Neural cell (in vitro differentiated cells): ENCODE data around the gene PRKD1. TPM values are rescaled to one million over a fixed set of nuclear protein-coding genes. Genes with fewer than 3 reads are reported as not detected.

Experiments
- H2AFZ ChIP-seq: fragments of 200-600, 300-800 bp; sonication (generic), shearing (Covaris generic); 2 replicates; pipeline ENCODE4 v1.6.0; 2014; ENCODE audit warnings: low read depth, mild to moderate bottlenecking, antibody characterized with exemption, low read length, moderate library complexity
- H3F3A ChIP-seq: fragments of 200-600 bp; shearing (Covaris generic); 2 replicates; pipeline ENCODE4 v1.6.1; 2016; ENCODE audit warnings: mild to moderate bottlenecking, moderate library complexity, mixed read lengths, antibody characterized with exemption, low read length; ENCODE audit not compliant: insufficient read depth, poor library complexity, severe bottlenecking
- H3K27ac ChIP-seq: fragments of 200-600, 300-800 bp; sonication (generic), shearing (Covaris generic); 2 replicates; pipeline ENCODE4 v1.5.1; 2014; ENCODE audit warnings: mild to moderate bottlenecking, low read length, moderate library complexity
- H3K27me3 ChIP-seq: fragments of 300-800, 200-600 bp; sonication (generic), shearing (Covaris generic); 2 replicates; pipeline ENCODE4 v1.6.0; 2014; ENCODE audit warnings: mild to moderate bottlenecking, low read depth, low read length, moderate library complexity; ENCODE audit not compliant: insufficient read depth
- H3K36me3 ChIP-seq: fragments of 300-800, 200-600 bp; sonication (generic), shearing (Covaris generic); 2 replicates; pipeline ENCODE4 v1.5.1; 2014; ENCODE audit warnings: mild to moderate bottlenecking, antibody characterized with exemption, low read length, moderate library complexity; ENCODE audit not compliant: insufficient read depth
- H3K4me2 ChIP-seq: fragments of 300-800, 200-600 bp; sonication (generic), shearing (Covaris generic); 2 replicates; pipeline ENCODE4 v1.6.0; 2014; ENCODE audit warnings: mild to moderate bottlenecking, low read length
- H3K4me3 ChIP-seq: fragments of 300-800, 200-600 bp; sonication (generic), shearing (Covaris generic); 2 replicates; pipeline ENCODE4 v1.5.1; 2014; ENCODE audit warnings: mild to moderate bottlenecking, low read length, moderate library complexity
- H3K79me2 ChIP-seq: fragments of 200-600 bp; shearing (Covaris generic); replicated peaks from 2 replicates; pipeline ENCODE4 v1.6.0; 2014; ENCODE audit warnings: mild to moderate bottlenecking, low read length, moderate library complexity; ENCODE audit not compliant: insufficient read depth
- H3K9ac ChIP-seq: fragments of 300-800, 200-600 bp; sonication (generic), shearing (Covaris generic); 2 replicates; pipeline ENCODE4 v1.6.1; 2016; ENCODE audit warnings: mild to moderate bottlenecking, low read length, mixed read lengths
- H3K9me2 ChIP-seq: fragments of 200-600 bp; shearing (Covaris generic); 2 replicates; pipeline ENCODE4 v1.6.1; 2016; ENCODE audit warnings: mild to moderate bottlenecking, low read length, mixed read lengths; ENCODE audit not compliant: insufficient read depth
- H3K9me3 ChIP-seq: fragments of 200-600, 300-800 bp; sonication (generic), shearing (Covaris generic); 2 replicates; pipeline ENCODE4 v1.6.1; 2016; ENCODE audit warnings: mild to moderate bottlenecking, mixed run types, low read length, moderate library complexity, mixed read lengths
- H4K20me1 ChIP-seq: fragments of 200-600 bp; shearing (Covaris generic); 2 replicates; pipeline ENCODE4 v1.6.1; 2016; ENCODE audit warnings: mild to moderate bottlenecking, mixed run types; ENCODE audit not compliant: insufficient read depth
- CTCF ChIP-seq: fragments of 450-650 bp; IDR thresholded peaks from 2 replicates; pipeline ENCODE4 v1.5.1; 2014; ENCODE audit warnings: antibody characterized with exemption, mild to moderate bottlenecking, moderate library complexity; ENCODE audit not compliant: poor library complexity, severe bottlenecking
- EP300 ChIP-seq: fragments of 450-650 bp; conservative IDR thresholded peaks from 2 replicates; pipeline ENCODE4 v1.6.1; 2014; ENCODE audit warnings: antibody characterized with exemption, mild to moderate bottlenecking, moderate library complexity; ENCODE audit not compliant: poor library complexity, severe bottlenecking
- EZH2 ChIP-seq: fragments of 200-600, 300-800 bp; shearing (Covaris generic), sonication (generic); IDR thresholded peaks from 2 replicates; pipeline ENCODE4 v1.6.1; 2014; ENCODE audit warnings: antibody characterized with exemption, low read length, borderline replicate concordance, mild to moderate bottlenecking; ENCODE audit not compliant: insufficient read depth, poor library complexity, severe bottlenecking
- MXI1 ChIP-seq: fragments of 450-650 bp; conservative IDR thresholded peaks from 2 replicates; pipeline ENCODE4 v1.6.1; 2014; ENCODE audit warnings: antibody characterized with exemption, mild to moderate bottlenecking; ENCODE audit not compliant: poor library complexity, severe bottlenecking
- POLR2AphosphoS5 ChIP-seq: IDR thresholded peaks from 2 replicates; pipeline ENCODE4 v1.6.1; 2012
- RAD21 ChIP-seq: fragments of 450-650 bp; conservative IDR thresholded peaks from 2 replicates; pipeline ENCODE4 v1.6.1; 2014; ENCODE audit warnings: antibody characterized with exemption, mild to moderate bottlenecking, moderate library complexity
- REST ChIP-seq: IDR thresholded peaks from 2 replicates; pipeline ENCODE4 v1.6.1; 2012; ENCODE audit warnings: borderline replicate concordance
- SMC3 ChIP-seq: fragments of 450-650 bp; conservative IDR thresholded peaks from 2 replicates; pipeline ENCODE4 v1.6.1; 2014; ENCODE audit warnings: antibody characterized with exemption, mild to moderate bottlenecking, moderate library complexity; ENCODE audit not compliant: poor library complexity
- TAF1 ChIP-seq: IDR thresholded peaks from 2 replicates; pipeline ENCODE4 v1.6.1; 2012; ENCODE audit warnings: low read depth
- polyA plus RNA-seq: library from polyadenylated mRNA; depleted of rRNA; stranded (reverse); fragments of >200 nt; gene quantifications from 2 replicates; pipeline ENCODE4 v1.2.3, GENCODE V29; 2014

PRKD1 gene
- polyA plus RNA-seq, 1 donor from 2014 or later = 9.6 TPM

- Histone ChIP-seq H4K20me1 (no peaks in the 10 kb centered on the region), H2AFZ (no peak overlapping the region), H3K27ac (no peak overlapping the region), H3K9ac (no peak overlapping the region), H3K4me3 (no peak overlapping the region), H3F3A (no peaks in the 10 kb centered on the region), H3K9me3 (peaks cover 5% of the 10 kb centered on the region), H3K36me3 (no peaks in the 10 kb centered on the region), H3K4me2 (no peak overlapping the region), H3K79me2 (no peaks in the 10 kb centered on the region), H3K9me2 (no peaks in the 10 kb centered on the region), H3K27me3 (no peaks in the 10 kb centered on the region)
- TF ChIP-seq MXI1 (no peak), CTCF (no peak), SMC3 (no peak), POLR2AphosphoS5 (no peak), EP300 (no peak), REST (no peak), EZH2 (no peak), TAF1 (no peak), RAD21 (no peak)
Observed at GRCh38 chr14:29643433-29644211, 284.0 kb downstream of the PRKD1 start.

GRCh38 chr14:29637411-29637810 is 290.2 kb downstream of the PRKD1 start:
- Histone ChIP-seq H3K4me3 (no peak overlapping the region), H3K4me2 (no peak overlapping the region), H3K36me3 (no peaks in the 10 kb centered on the region), H3K27me3 (no peaks in the 10 kb centered on the region), H3F3A (no peaks in the 10 kb centered on the region), H4K20me1 (no peaks in the 10 kb centered on the region), H3K9me3 (no peaks in the 10 kb centered on the region), H2AFZ (no peak overlapping the region), H3K9me2 (no peaks in the 10 kb centered on the region), H3K79me2 (no peaks in the 10 kb centered on the region), H3K27ac (no peak overlapping the region), H3K9ac (no peak overlapping the region)
- TF ChIP-seq MXI1 = no peak
- no peak for TF ChIP-seq EZH2
- no peak for TF ChIP-seq POLR2AphosphoS5
- no peak for TF ChIP-seq REST
- no peak for TF ChIP-seq SMC3
- TF ChIP-seq EP300 = no peak
- TF ChIP-seq RAD21 = no peak
- TF ChIP-seq CTCF = no peak
- no peak for TF ChIP-seq TAF1
